Neural cell (in vitro differentiated cells): ENCODE results near the gene AFAP1.

Source experiments
- CTCF ChIP-seq: fragments of 450-650 bp; IDR thresholded peaks from 2 replicates; pipeline ENCODE4 v1.5.1; 2014; ENCODE audit warnings: antibody characterized with exemption, mild to moderate bottlenecking, moderate library complexity; ENCODE audit not compliant: poor library complexity, severe bottlenecking
- EZH2 ChIP-seq: fragments of 200-600, 300-800 bp; shearing (Covaris generic), sonication (generic); IDR thresholded peaks from 2 replicates; pipeline ENCODE4 v1.6.1; 2014; ENCODE audit warnings: antibody characterized with exemption, low read length, borderline replicate concordance, mild to moderate bottlenecking; ENCODE audit not compliant: insufficient read depth, poor library complexity, severe bottlenecking
- MXI1 ChIP-seq: fragments of 450-650 bp; conservative IDR thresholded peaks from 2 replicates; pipeline ENCODE4 v1.6.1; 2014; ENCODE audit warnings: antibody characterized with exemption, mild to moderate bottlenecking; ENCODE audit not compliant: poor library complexity, severe bottlenecking
- POLR2AphosphoS5 ChIP-seq: IDR thresholded peaks from 2 replicates; pipeline ENCODE4 v1.6.1; 2012
- TF ChIP-seq, protein P1 (sequence below): IDR thresholded peaks from 2 replicates; pipeline ENCODE4 v1.6.1; 2012; ENCODE audit warnings: borderline replicate concordance

GRCh38 chr4:7868436-7868775 is 71.3 kb downstream of the AFAP1 start:
- TF ChIP-seq EZH2 (no peak), CTCF (no peak), POLR2AphosphoS5 (no peak), MXI1 (no peak)
- TF ChIP-seq, protein P1, sequence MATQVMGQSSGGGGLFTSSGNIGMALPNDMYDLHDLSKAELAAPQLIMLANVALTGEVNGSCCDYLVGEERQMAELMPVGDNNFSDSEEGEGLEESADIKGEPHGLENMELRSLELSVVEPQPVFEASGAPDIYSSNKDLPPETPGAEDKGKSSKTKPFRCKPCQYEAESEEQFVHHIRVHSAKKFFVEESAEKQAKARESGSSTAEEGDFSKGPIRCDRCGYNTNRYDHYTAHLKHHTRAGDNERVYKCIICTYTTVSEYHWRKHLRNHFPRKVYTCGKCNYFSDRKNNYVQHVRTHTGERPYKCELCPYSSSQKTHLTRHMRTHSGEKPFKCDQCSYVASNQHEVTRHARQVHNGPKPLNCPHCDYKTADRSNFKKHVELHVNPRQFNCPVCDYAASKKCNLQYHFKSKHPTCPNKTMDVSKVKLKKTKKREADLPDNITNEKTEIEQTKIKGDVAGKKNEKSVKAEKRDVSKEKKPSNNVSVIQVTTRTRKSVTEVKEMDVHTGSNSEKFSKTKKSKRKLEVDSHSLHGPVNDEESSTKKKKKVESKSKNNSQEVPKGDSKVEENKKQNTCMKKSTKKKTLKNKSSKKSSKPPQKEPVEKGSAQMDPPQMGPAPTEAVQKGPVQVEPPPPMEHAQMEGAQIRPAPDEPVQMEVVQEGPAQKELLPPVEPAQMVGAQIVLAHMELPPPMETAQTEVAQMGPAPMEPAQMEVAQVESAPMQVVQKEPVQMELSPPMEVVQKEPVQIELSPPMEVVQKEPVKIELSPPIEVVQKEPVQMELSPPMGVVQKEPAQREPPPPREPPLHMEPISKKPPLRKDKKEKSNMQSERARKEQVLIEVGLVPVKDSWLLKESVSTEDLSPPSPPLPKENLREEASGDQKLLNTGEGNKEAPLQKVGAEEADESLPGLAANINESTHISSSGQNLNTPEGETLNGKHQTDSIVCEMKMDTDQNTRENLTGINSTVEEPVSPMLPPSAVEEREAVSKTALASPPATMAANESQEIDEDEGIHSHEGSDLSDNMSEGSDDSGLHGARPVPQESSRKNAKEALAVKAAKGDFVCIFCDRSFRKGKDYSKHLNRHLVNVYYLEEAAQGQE, result no peak
